ENCODE measurements around the gene CPSF7. TPM values are rescaled to one million over a fixed set of nuclear protein-coding genes. Genes with fewer than 3 reads are reported as not detected.

Gene CPSF7
- total and polyA plus RNA-seq, 2 donors (not counting 1 experiment from before 2014, with no cell fraction given): 74.7 to 167 TPM

- Mint-ChIP-seq H3K4me3 (peak overlapping the region; percentile 95), H3K9me3 (ENCODE audit: insufficient read depth) (no peaks in the 10 kb centered on the region), H3K4me1 (peaks cover 71% of the 10 kb centered on the region), H3K27ac (peak overlapping the region; percentile 99), H3K27me3 (no peaks in the 10 kb centered on the region)
- Histone ChIP-seq H3K4me2 (replicated peaks; ENCODE audit: low read depth, low read length, poor library complexity, severe bottlenecking) (peak overlapping the region; percentile 86), H4K20me1 (ENCODE audit: control insufficient read depth, insufficient read depth, low read length, poor library complexity, severe bottlenecking) (peaks cover 34% of the 10 kb centered on the region), H3K27ac (ENCODE audit: low read length in 2 of 2) (peak overlapping the region; percentile 93 to 95), H3K79me2 (ENCODE audit: control insufficient read depth, insufficient read depth, low read length) (peaks cover 81% of the 10 kb centered on the region), H3K9me3 (ENCODE audit: control extremely low read depth in 1 of 3, control insufficient read depth in 2 of 3, insufficient read depth in 1 of 3, low read length in 2 of 3) (no peaks in the 10 kb centered on the region), H3K4me3 (ENCODE audit: control extremely low read depth in 1 of 5, extremely low read depth in 1 of 5, insufficient read depth in 1 of 5, low read depth in 2 of 5, low read length in 4 of 5) (peak overlapping the region in 4 of 5 experiments; percentile 22 to 33 (median 26)), H3K9ac (ENCODE audit: low read length) (peak overlapping the region; percentile 36), H3K27me3 (replicated peaks in 1 of 4; ENCODE audit: control extremely low read depth in 1 of 4, control insufficient read depth in 3 of 4, insufficient read depth in 4 of 4, low read length in 3 of 4) (no peaks in the 10 kb centered on the region), H3K4me1 (ENCODE audit: control insufficient read depth in 2 of 2, insufficient read depth in 2 of 2, low read length in 2 of 2) (peaks cover 71 to 83% of the 10 kb centered on the region in 2 donors), H3K36me3 (replicated peaks in 1 of 2; ENCODE audit: control extremely low read depth in 1 of 2, control insufficient read depth in 1 of 2, extremely low read depth in 1 of 2, insufficient read depth in 2 of 2, low read length in 1 of 2) (peaks cover 0 to 27% of the 10 kb centered on the region in 2 experiments), H2AFZ (ENCODE audit: insufficient read depth, low read depth, low read length, poor library complexity, severe bottlenecking) (no peak overlapping the region)
- ChIA-PET POLR2A (interaction anchor here (0.5 to 2.7 kb wide), 9 partner anchors 10 to 1524 kb away, joined by 3 to 29 read pairs (median 4); partner anchors contain the start of genes DDB1, TKFC and TMEM216), CTCF (interaction anchor here (2.9 to 20.9 kb wide), 4 partner anchors 12 to 77 kb away, joined by 12 to 436 read pairs (median 110); partner anchors contain the start of genes DDB1 and TKFC)
- intact Hi-C loops (cut with micrococcal nuclease): loop anchor here (1.0 to 10.0 kb wide), 4 partner anchors 27 to 1199 kb away; partner anchors contain the start of genes INCENP and TMEM109
- DNase-seq (no peak), ATAC-seq (ENCODE audit: low read depth) (no peak)
- WGBS (ENCODE audit: insufficient coverage): 7% methylated on average over 2 of the region's 6 CpGs
- TF ChIP-seq, protein P1, sequence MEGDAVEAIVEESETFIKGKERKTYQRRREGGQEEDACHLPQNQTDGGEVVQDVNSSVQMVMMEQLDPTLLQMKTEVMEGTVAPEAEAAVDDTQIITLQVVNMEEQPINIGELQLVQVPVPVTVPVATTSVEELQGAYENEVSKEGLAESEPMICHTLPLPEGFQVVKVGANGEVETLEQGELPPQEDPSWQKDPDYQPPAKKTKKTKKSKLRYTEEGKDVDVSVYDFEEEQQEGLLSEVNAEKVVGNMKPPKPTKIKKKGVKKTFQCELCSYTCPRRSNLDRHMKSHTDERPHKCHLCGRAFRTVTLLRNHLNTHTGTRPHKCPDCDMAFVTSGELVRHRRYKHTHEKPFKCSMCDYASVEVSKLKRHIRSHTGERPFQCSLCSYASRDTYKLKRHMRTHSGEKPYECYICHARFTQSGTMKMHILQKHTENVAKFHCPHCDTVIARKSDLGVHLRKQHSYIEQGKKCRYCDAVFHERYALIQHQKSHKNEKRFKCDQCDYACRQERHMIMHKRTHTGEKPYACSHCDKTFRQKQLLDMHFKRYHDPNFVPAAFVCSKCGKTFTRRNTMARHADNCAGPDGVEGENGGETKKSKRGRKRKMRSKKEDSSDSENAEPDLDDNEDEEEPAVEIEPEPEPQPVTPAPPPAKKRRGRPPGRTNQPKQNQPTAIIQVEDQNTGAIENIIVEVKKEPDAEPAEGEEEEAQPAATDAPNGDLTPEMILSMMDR (IDR thresholded peaks at IDR 0.05): no peak
- no peak for TF ChIP-seq EZH2 (IDR thresholded peaks at IDR 0.05; ENCODE audit: borderline replicate concordance, insufficient read depth, low read depth, low read length, poor library complexity, severe bottlenecking)
These were observed 71.9 kb downstream of the CPSF7 start for GRCh38 chr11:61357894-61358239.

DNA sequence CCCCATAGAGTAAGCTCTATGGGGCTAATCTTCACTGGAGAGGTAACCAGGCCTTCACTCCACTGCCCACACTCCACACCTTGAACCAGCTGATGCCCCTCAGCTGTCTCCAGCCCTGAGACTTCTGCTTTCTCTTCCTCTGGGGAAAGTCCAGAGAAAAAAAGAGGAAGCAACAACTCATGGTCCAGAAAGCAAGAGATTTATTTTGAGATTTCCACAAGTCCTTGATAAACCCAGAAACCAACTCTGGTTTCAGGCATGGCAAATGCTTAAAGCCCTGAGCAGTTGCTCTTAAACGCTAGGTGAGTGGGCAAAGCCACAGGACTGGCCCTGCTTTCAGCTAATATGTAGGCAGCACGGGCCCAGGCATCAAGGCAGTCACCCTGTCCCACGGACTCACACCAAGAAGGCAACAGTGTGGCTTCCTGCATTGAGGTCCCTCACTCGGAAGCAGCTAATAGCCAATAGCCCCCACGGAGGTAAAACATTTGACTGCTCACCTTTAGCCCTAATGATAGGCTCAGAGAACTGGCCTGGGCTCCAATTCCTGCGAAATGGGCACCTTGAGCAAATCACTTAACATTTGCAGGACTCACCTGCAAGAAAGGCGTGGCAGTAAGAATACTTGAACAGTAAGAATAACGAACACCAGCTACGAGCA, 72.4 kb downstream of the CPSF7 start:
- no peak for TF ChIP-seq EZH2 (IDR thresholded peaks at IDR 0.05; ENCODE audit: borderline replicate concordance, insufficient read depth, low read depth, low read length, poor library complexity, severe bottlenecking)
- TF ChIP-seq, protein P1 (IDR thresholded peaks at IDR 0.05): no peak
- H2AFZ ChIP-seq (ENCODE audit: insufficient read depth, low read depth, low read length, poor library complexity, severe bottlenecking): no peak overlapping the region
- peaks cover 69 to 81% of the 10 kb centered on the region in 2 donors for H3K4me1 ChIP-seq (ENCODE audit: control insufficient read depth in 2 of 2, insufficient read depth in 2 of 2, low read length in 2 of 2)
- ChIA-PET CTCF (interaction anchor here (0.9 to 20.9 kb wide), 7 partner anchors 12 to 78 kb away, joined by 3 to 436 read pairs (median 12); partner anchors contain the start of genes CPSF7, DDB1, SDHAF2 and TKFC), POLR2A (interaction anchor here (0.5 to 2.7 kb wide), 8 partner anchors 9 to 1524 kb away, joined by 3 to 29 read pairs (median 4); partner anchors contain the start of genes DDB1, TKFC and TMEM216)
- H3K4me3 Mint-ChIP-seq: peak overlapping the region; percentile 95
- no peaks in the 10 kb centered on the region for H3K27me3 Mint-ChIP-seq
- H3K4me2 ChIP-seq (replicated peaks; ENCODE audit: low read depth, low read length, poor library complexity, severe bottlenecking): peak overlapping the region; percentile 86
- H3K36me3 ChIP-seq (replicated peaks in 1 of 2; ENCODE audit: control extremely low read depth in 1 of 2, control insufficient read depth in 1 of 2, extremely low read depth in 1 of 2, insufficient read depth in 2 of 2, low read length in 1 of 2): peaks cover 0 to 32% of the 10 kb centered on the region in 2 experiments
- DNase-seq (peak; percentile 93), ATAC-seq (ENCODE audit: low read depth) (peak; percentile 66)
- peak overlapping the region; percentile 73 for H3K9ac ChIP-seq (ENCODE audit: low read length)
- intact Hi-C loops (cut with micrococcal nuclease): loop anchor here (1.0 to 10.0 kb wide), 4 partner anchors 28 to 1199 kb away; partner anchors contain the start of genes INCENP and TMEM109
- no peaks in the 10 kb centered on the region for H3K9me3 Mint-ChIP-seq (ENCODE audit: insufficient read depth)
- peaks cover 39% of the 10 kb centered on the region for H4K20me1 ChIP-seq (ENCODE audit: control insufficient read depth, insufficient read depth, low read length, poor library complexity, severe bottlenecking)
- WGBS (ENCODE audit: insufficient coverage): 13% methylated on average over 6 of the region's 9 CpGs
- H3K4me1 Mint-ChIP-seq: peaks cover 71% of the 10 kb centered on the region
- H3K27me3 ChIP-seq (replicated peaks in 1 of 4; ENCODE audit: control extremely low read depth in 1 of 4, control insufficient read depth in 3 of 4, insufficient read depth in 4 of 4, low read length in 3 of 4): no peaks in the 10 kb centered on the region
- peaks cover 81% of the 10 kb centered on the region for H3K79me2 ChIP-seq (ENCODE audit: control insufficient read depth, insufficient read depth, low read length)
- H3K9me3 ChIP-seq (ENCODE audit: control extremely low read depth in 1 of 3, control insufficient read depth in 2 of 3, insufficient read depth in 1 of 3, low read length in 2 of 3): no peaks in the 10 kb centered on the region
- H3K4me3 ChIP-seq (ENCODE audit: control extremely low read depth in 1 of 5, extremely low read depth in 1 of 5, insufficient read depth in 1 of 5, low read depth in 2 of 5, low read length in 4 of 5): peak overlapping the region in 4 of 5 experiments; percentile 24 to 85 (median 76)
- peak overlapping the region; percentile 99 for H3K27ac Mint-ChIP-seq
- peak overlapping the region; percentile 93 to 95 for H3K27ac ChIP-seq (ENCODE audit: low read length in 2 of 2)
